ENCODE results near the gene AHCYL2. TPM values are rescaled to one million over a fixed set of nuclear protein-coding genes. Genes with fewer than 3 reads are reported as not detected.

AHCYL2 gene
- total RNA-seq, 4 donors from 2014 or later = 22.7 to 41.0 (median 35.7) TPM

- DNase-seq = no peak
- intact Hi-C loops (cut with DNase I; ENCODE audit: low total_unique reads) = no loop called here
- ATAC-seq = no peak
- Histone ChIP-seq H3K9me3 (no peaks in the 10 kb centered on the region), H3K27ac (no peak overlapping the region), H3K4me3 (no peak overlapping the region), H3K4me1 (peaks cover 0 to 16% of the 10 kb centered on the region in 2 donors), H3K36me3 (no peaks in the 10 kb centered on the region), H3K27me3 (no peaks in the 10 kb centered on the region)
- TF ChIP-seq CTCF (IDR thresholded peaks at IDR 0.05 in 4 of 5, conservative IDR thresholded peaks at IDR 0.05 in 1 of 5) (no peak), POLR2A (IDR thresholded peaks at IDR 0.05) (no peak)
- in situ Hi-C loops (cut with MboI; ENCODE audit: low sequenced_read_pairs in 4 of 4) = no loop called here
Measured at GRCh38 chr7:129283936-129284335, 59.1 kb downstream of the AHCYL2 start.

- peaks cover 0 to 11% of the 10 kb centered on the region in 2 donors for H3K4me1 ChIP-seq
- in situ Hi-C loops (cut with MboI; ENCODE audit: low sequenced_read_pairs in 4 of 4) = no loop called here
- H3K36me3 ChIP-seq = no peaks in the 10 kb centered on the region
- TF ChIP-seq CTCF (IDR thresholded peaks at IDR 0.05 in 4 of 5, conservative IDR thresholded peaks at IDR 0.05 in 1 of 5) (no peak), POLR2A (IDR thresholded peaks at IDR 0.05) (no peak)
- no peak overlapping the region for H3K27ac ChIP-seq
- intact Hi-C loops (cut with DNase I; ENCODE audit: low total_unique reads) = no loop called here
- no peak overlapping the region for H3K4me3 ChIP-seq
- H3K27me3 ChIP-seq = no peaks in the 10 kb centered on the region
- DNase-seq (no peak), ATAC-seq (peak in 1 of 2 donors; percentile 33)
- H3K9me3 ChIP-seq = no peaks in the 10 kb centered on the region
Measured at GRCh38 chr7:129285111-129285510, 60.3 kb downstream of the AHCYL2 start.

- Histone ChIP-seq H3K4me3 (no peak overlapping the region), H3K9me3 (no peaks in the 10 kb centered on the region), H3K27me3 (no peaks in the 10 kb centered on the region), H3K4me1 (peaks cover 16 to 19% of the 10 kb centered on the region in 2 donors), H3K27ac (no peak overlapping the region), H3K36me3 (no peaks in the 10 kb centered on the region)
- ATAC-seq (no peak), DNase-seq (no peak)
- in situ Hi-C loops (cut with MboI; ENCODE audit: low sequenced_read_pairs in 4 of 4) = loop anchor here in 2 of 4 donors (10.0 kb wide), 1 partner anchor 78 kb away; no protein-coding TSS in a partner anchor
- TF ChIP-seq CTCF (IDR thresholded peaks at IDR 0.05 in 4 of 5, conservative IDR thresholded peaks at IDR 0.05 in 1 of 5) (no peak), POLR2A (IDR thresholded peaks at IDR 0.05) (no peak)
- intact Hi-C loops (cut with DNase I; ENCODE audit: low total_unique reads) = no loop called here
Measured at GRCh38 chr7:129292861-129293260, 68.0 kb downstream of the AHCYL2 start.

- in situ Hi-C loops (cut with MboI; ENCODE audit: low sequenced_read_pairs in 4 of 4) (loop anchor here (5.0 to 10.0 kb wide), 2 partner anchors 78 to 80 kb away; no protein-coding TSS in a partner anchor), intact Hi-C loops (cut with DNase I; ENCODE audit: low total_unique reads) (loop anchor here (2.0 kb wide), 1 partner anchor 70 kb away; the partner anchor contains the start of gene AHCYL2)
- DNase-seq (peak in 1 of 2 donors; percentile 28), ATAC-seq (peak; percentile 77 to 97)
- Histone ChIP-seq H3K27me3 (no peaks in the 10 kb centered on the region), H3K4me3 (no peak overlapping the region), H3K4me1 (peaks cover 16 to 27% of the 10 kb centered on the region in 2 donors), H3K36me3 (no peaks in the 10 kb centered on the region), H3K9me3 (no peaks in the 10 kb centered on the region), H3K27ac (peak overlapping the region; percentile 4 to 42 (median 22))
- TF ChIP-seq POLR2A (IDR thresholded peaks at IDR 0.05) (no peak), CTCF (IDR thresholded peaks at IDR 0.05 in 4 of 5, conservative IDR thresholded peaks at IDR 0.05 in 1 of 5) (no peak)
Measured at GRCh38 chr7:129295015-129295423, 70.2 kb downstream of the AHCYL2 start.

Measured in gastrocnemius medialis (tissue), 4 donors.